ENCODE measurements around the gene OR2AG1. TPM values are rescaled to one million over a fixed set of nuclear protein-coding genes. Genes with fewer than 3 reads are reported as not detected.
"Not testable (repeated sequence)": the region's sequence is repeated elsewhere in the genome, so short reads cannot be mapped to it uniquely, and the experiment has no call there.

OR2AG1 gene
- total and polyA plus RNA-seq, 4 donors, result 0.05 TPM; not detected in 3

GRCh38 chr11:6780829-6781228, 2.0 kb upstream of the OR2AG1 start:
- H3K4me3 ChIP-seq (ENCODE audit: low read depth, low read length), result no peak overlapping the region
- H3K27me3 ChIP-seq (ENCODE audit: control insufficient read depth, insufficient read depth, low read length), result no peaks in the 10 kb centered on the region
- no peaks in the 10 kb centered on the region for H3K4me1 ChIP-seq (ENCODE audit: control insufficient read depth, insufficient read depth, low read length)
- DNase-seq (ENCODE audit: low read depth in 4 of 6, low spot score in 6 of 6), result no peak
- H3K36me3 ChIP-seq (ENCODE audit: control insufficient read depth, insufficient read depth, low read length), result no peaks in the 10 kb centered on the region
- no peak overlapping the region for H3K27ac ChIP-seq (ENCODE audit: low read depth, low read length)
- H3K9me3 ChIP-seq (ENCODE audit: control insufficient read depth, insufficient read depth, low read length), result no peaks in the 10 kb centered on the region

- no CpG with 5 or more reads among the region's 2 CpGs for WGBS (ENCODE audit: insufficient coverage)
- no peaks in the 10 kb centered on the region for H3K4me1 ChIP-seq (ENCODE audit: control insufficient read depth, insufficient read depth, low read length)
- no peaks in the 10 kb centered on the region for H3K9me3 ChIP-seq (ENCODE audit: control insufficient read depth, insufficient read depth, low read length)
- DNase-seq (ENCODE audit: low read depth in 4 of 6, low spot score in 6 of 6), result no peak
- H3K27me3 ChIP-seq (ENCODE audit: control insufficient read depth, insufficient read depth, low read length), result no peaks in the 10 kb centered on the region
- no peaks in the 10 kb centered on the region for H3K36me3 ChIP-seq (ENCODE audit: control insufficient read depth, insufficient read depth, low read length)
- no peak overlapping the region for H3K27ac ChIP-seq (ENCODE audit: low read depth, low read length)
- no peak overlapping the region for H3K4me3 ChIP-seq (ENCODE audit: low read depth, low read length)
These were observed 7.7 kb downstream of the OR2AG1 start for GRCh38 chr11:6790546-6790945.

- WGBS (ENCODE audit: insufficient coverage), result 86% methylated on average over 4 of the region's 4 CpGs
- DNase-seq (ENCODE audit: low read depth in 4 of 6, low spot score in 6 of 6), result no peak
- Histone ChIP-seq H3K27me3 (ENCODE audit: control insufficient read depth, insufficient read depth, low read length) (no peaks in the 10 kb centered on the region), H3K27ac (ENCODE audit: low read depth, low read length) (no peak overlapping the region), H3K36me3 (ENCODE audit: control insufficient read depth, insufficient read depth, low read length) (no peaks in the 10 kb centered on the region), H3K4me3 (ENCODE audit: low read depth, low read length) (no peak overlapping the region), H3K4me1 (ENCODE audit: control insufficient read depth, insufficient read depth, low read length) (no peaks in the 10 kb centered on the region), H3K9me3 (ENCODE audit: control insufficient read depth, insufficient read depth, low read length) (no peaks in the 10 kb centered on the region)
These were observed 11.8 kb downstream of the OR2AG1 start for GRCh38 chr11:6794639-6795038.

- no peaks in the 10 kb centered on the region for H3K9me3 ChIP-seq (ENCODE audit: control insufficient read depth, insufficient read depth, low read length)
- no peak within 1 kb of the TSS for H3K4me3 ChIP-seq (ENCODE audit: low read depth, low read length)
- WGBS (ENCODE audit: insufficient coverage), result no CpG with 5 or more reads among the region's 1 CpG
- no peak for DNase-seq (ENCODE audit: low read depth in 4 of 6, low spot score in 6 of 6)
- no peaks in the 10 kb centered on the region for H3K36me3 ChIP-seq (ENCODE audit: control insufficient read depth, insufficient read depth, low read length)
- H3K4me1 ChIP-seq (ENCODE audit: control insufficient read depth, insufficient read depth, low read length), result no peaks in the 10 kb centered on the region
- no peaks in the 10 kb centered on the region for H3K27me3 ChIP-seq (ENCODE audit: control insufficient read depth, insufficient read depth, low read length)
- H3K27ac ChIP-seq (ENCODE audit: low read depth, low read length), result no peak within 1 kb of the TSS
These were observed 16.6 kb downstream of the OR2AG1 start, which contains the start of gene OR6A2 for GRCh38 chr11:6799402-6799801. OR6A2 (minus strand) TSS chr11:6799689; CDS start chr11:6795708, 3,981 bp downstream.

GRCh38 chr11:6801075-6801474, 18.3 kb downstream of the OR2AG1 start:
- H3K27ac ChIP-seq (ENCODE audit: low read depth, low read length); DNase-seq (ENCODE audit: low read depth in 4 of 6, low spot score in 6 of 6); H3K36me3 ChIP-seq (ENCODE audit: control insufficient read depth, insufficient read depth, low read length); H3K27me3 ChIP-seq (ENCODE audit: control insufficient read depth, insufficient read depth, low read length); H3K9me3 ChIP-seq (ENCODE audit: control insufficient read depth, insufficient read depth, low read length); H3K4me3 ChIP-seq (ENCODE audit: low read depth, low read length); H3K4me1 ChIP-seq (ENCODE audit: control insufficient read depth, insufficient read depth, low read length): not testable (repeated sequence)

- peak in 3 of 6 donors; percentile 4 to 40 (median 31) for DNase-seq (ENCODE audit: low read depth in 4 of 6, low spot score in 6 of 6)
- WGBS (ENCODE audit: insufficient coverage), result 57% methylated on average over 2 of the region's 6 CpGs
These were observed 29.7 kb downstream of the OR2AG1 start for GRCh38 chr11:6812390-6813005.

GRCh38 chr11:6813656-6814055, 30.8 kb downstream of the OR2AG1 start:
- WGBS (ENCODE audit: insufficient coverage), result 69% methylated on average over 2 of the region's 2 CpGs
- Histone ChIP-seq H3K4me3 (ENCODE audit: low read depth, low read length) (no peak overlapping the region), H3K27ac (ENCODE audit: low read depth, low read length) (no peak overlapping the region), H3K4me1 (ENCODE audit: control insufficient read depth, insufficient read depth, low read length) (no peaks in the 10 kb centered on the region), H3K9me3 (ENCODE audit: control insufficient read depth, insufficient read depth, low read length) (no peaks in the 10 kb centered on the region), H3K36me3 (ENCODE audit: control insufficient read depth, insufficient read depth, low read length) (no peaks in the 10 kb centered on the region), H3K27me3 (ENCODE audit: control insufficient read depth, insufficient read depth, low read length) (no peaks in the 10 kb centered on the region)
- DNase-seq (ENCODE audit: low read depth in 4 of 6, low spot score in 6 of 6), result no peak

More at GRCh38 chr11:6812390-6813005, 29.7 kb downstream of the OR2AG1 start:
- Histone ChIP-seq H3K36me3 (ENCODE audit: control insufficient read depth, insufficient read depth, low read length) (no peaks in the 10 kb centered on the region), H3K27me3 (ENCODE audit: control insufficient read depth, insufficient read depth, low read length) (no peaks in the 10 kb centered on the region), H3K4me3 (ENCODE audit: low read depth, low read length) (no peak overlapping the region), H3K27ac (ENCODE audit: low read depth, low read length) (no peak overlapping the region), H3K9me3 (ENCODE audit: control insufficient read depth, insufficient read depth, low read length) (no peaks in the 10 kb centered on the region), H3K4me1 (ENCODE audit: control insufficient read depth, insufficient read depth, low read length) (no peaks in the 10 kb centered on the region)

GRCh38 chr11:6817694-6818093, 34.9 kb downstream of the OR2AG1 start:
- DNase-seq (ENCODE audit: low read depth in 4 of 6, low spot score in 6 of 6), result peak in 1 of 6 donors; percentile 14
- WGBS (ENCODE audit: insufficient coverage), result 83% methylated on average over 1 of the region's 1 CpG

GRCh38 chr11:6818967-6819366, 36.1 kb downstream of the OR2AG1 start:
- Histone ChIP-seq H3K36me3 (ENCODE audit: control insufficient read depth, insufficient read depth, low read length) (no peaks in the 10 kb centered on the region), H3K4me1 (ENCODE audit: control insufficient read depth, insufficient read depth, low read length) (no peaks in the 10 kb centered on the region), H3K9me3 (ENCODE audit: control insufficient read depth, insufficient read depth, low read length) (peaks cover 3% of the 10 kb centered on the region), H3K27ac (ENCODE audit: low read depth, low read length) (no peak overlapping the region), H3K4me3 (ENCODE audit: low read depth, low read length) (no peak overlapping the region), H3K27me3 (ENCODE audit: control insufficient read depth, insufficient read depth, low read length) (no peaks in the 10 kb centered on the region)
- no peak for DNase-seq (ENCODE audit: low read depth in 4 of 6, low spot score in 6 of 6)
- 99% methylated on average over 4 of the region's 5 CpGs for WGBS (ENCODE audit: insufficient coverage)

More at GRCh38 chr11:6817694-6818093, 34.9 kb downstream of the OR2AG1 start:
- Histone ChIP-seq H3K9me3 (ENCODE audit: control insufficient read depth, insufficient read depth, low read length) (peaks cover 3% of the 10 kb centered on the region), H3K4me1 (ENCODE audit: control insufficient read depth, insufficient read depth, low read length) (no peaks in the 10 kb centered on the region), H3K4me3 (ENCODE audit: low read depth, low read length) (no peak overlapping the region), H3K27ac (ENCODE audit: low read depth, low read length) (no peak overlapping the region), H3K36me3 (ENCODE audit: control insufficient read depth, insufficient read depth, low read length) (no peaks in the 10 kb centered on the region), H3K27me3 (ENCODE audit: control insufficient read depth, insufficient read depth, low read length) (no peaks in the 10 kb centered on the region)

GRCh38 chr11:6824136-6824823, 41.5 kb downstream of the OR2AG1 start:
- 84% methylated on average over 2 of the region's 5 CpGs for WGBS (ENCODE audit: insufficient coverage)
- Histone ChIP-seq H3K4me3 (ENCODE audit: low read depth, low read length) (no peak overlapping the region), H3K27me3 (ENCODE audit: control insufficient read depth, insufficient read depth, low read length) (no peaks in the 10 kb centered on the region), H3K4me1 (ENCODE audit: control insufficient read depth, insufficient read depth, low read length) (no peaks in the 10 kb centered on the region), H3K36me3 (ENCODE audit: control insufficient read depth, insufficient read depth, low read length) (no peaks in the 10 kb centered on the region), H3K9me3 (ENCODE audit: control insufficient read depth, insufficient read depth, low read length) (peaks cover 3% of the 10 kb centered on the region), H3K27ac (ENCODE audit: low read depth, low read length) (no peak overlapping the region)
- DNase-seq (ENCODE audit: low read depth in 4 of 6, low spot score in 6 of 6), result peak in 2 of 6 donors; percentile 10 to 13
